Measurements from ENCODE around the gene LOXL1. TPM values are rescaled to one million over a fixed set of nuclear protein-coding genes. Genes with fewer than 3 reads are reported as not detected.
A peak's percentile ranks its signal among the peaks of the same experiment; 100 is the strongest.

Gene LOXL1
- total RNA-seq, 1 donor from 2014 or later, result 25.1 TPM

GRCh38 chr15:73984208-73984979 is 58.1 kb downstream of the LOXL1 start:
- Mint-ChIP-seq H3K4me1 (ENCODE audit: unreplicated experiment) (peaks cover 17% of the 10 kb centered on the region), H3K27ac (no peak overlapping the region), H3K9me3 (no peaks in the 10 kb centered on the region), H3K36me3 (peaks cover 5% of the 10 kb centered on the region), H3K27me3 (no peaks in the 10 kb centered on the region), H3K4me3 (no peak overlapping the region)
- no peak for TF ChIP-seq CTCF (conservative IDR thresholded peaks at IDR 0.05)
- no peak for DNase-seq (ENCODE audit: extremely low spot score, unreplicated experiment)

- Mint-ChIP-seq H3K4me1 (ENCODE audit: unreplicated experiment) (peaks cover 17% of the 10 kb centered on the region), H3K36me3 (peaks cover 5% of the 10 kb centered on the region), H3K9me3 (no peaks in the 10 kb centered on the region), H3K27ac (no peak overlapping the region), H3K4me3 (no peak overlapping the region), H3K27me3 (no peaks in the 10 kb centered on the region)
- no peak for DNase-seq (ENCODE audit: extremely low spot score, unreplicated experiment)
- TF ChIP-seq CTCF (conservative IDR thresholded peaks at IDR 0.05), result no peak
These were observed 59.0 kb downstream of the LOXL1 start for GRCh38 chr15:73985101-73985873.

GRCh38 chr15:73986055-73986775 is 60.0 kb downstream of the LOXL1 start:
- Mint-ChIP-seq H3K27ac (no peak overlapping the region), H3K36me3 (peaks cover 5% of the 10 kb centered on the region), H3K4me1 (ENCODE audit: unreplicated experiment) (peaks cover 17% of the 10 kb centered on the region), H3K4me3 (peak overlapping the region; percentile 38), H3K9me3 (no peaks in the 10 kb centered on the region), H3K27me3 (no peaks in the 10 kb centered on the region)
- no peak for DNase-seq (ENCODE audit: extremely low spot score, unreplicated experiment)
- TF ChIP-seq CTCF (conservative IDR thresholded peaks at IDR 0.05), result no peak

- Mint-ChIP-seq H3K27ac (no peak overlapping the region), H3K4me1 (ENCODE audit: unreplicated experiment) (peaks cover 17% of the 10 kb centered on the region), H3K9me3 (no peaks in the 10 kb centered on the region), H3K27me3 (no peaks in the 10 kb centered on the region), H3K36me3 (peaks cover 5% of the 10 kb centered on the region), H3K4me3 (no peak overlapping the region)
- TF ChIP-seq CTCF (conservative IDR thresholded peaks at IDR 0.05), result no peak
- no peak for DNase-seq (ENCODE audit: extremely low spot score, unreplicated experiment)
These were observed 60.5 kb downstream of the LOXL1 start for GRCh38 chr15:73986776-73987056.

GRCh38 chr15:73987250-73987649 is 61.0 kb downstream of the LOXL1 start:
- H3K36me3 Mint-ChIP-seq, result peaks cover 5% of the 10 kb centered on the region
- no peak for DNase-seq (ENCODE audit: extremely low spot score, unreplicated experiment)
- no peak overlapping the region for H3K4me3 Mint-ChIP-seq
- peaks cover 13% of the 10 kb centered on the region for H3K4me1 Mint-ChIP-seq (ENCODE audit: unreplicated experiment)
- H3K27me3 Mint-ChIP-seq, result no peaks in the 10 kb centered on the region
- H3K9me3 Mint-ChIP-seq, result no peaks in the 10 kb centered on the region
- TF ChIP-seq CTCF (conservative IDR thresholded peaks at IDR 0.05), result no peak
- H3K27ac Mint-ChIP-seq, result no peak overlapping the region
